HG02852 (cell line): ENCODE results near the gene SHC1.
A peak's percentile ranks its signal among the peaks of the same experiment; 100 is the strongest.

Experiments
- ATAC-seq: cut with Tn5 transposase; IDR thresholded peaks from one replicate; pipeline ENCODE4 v1.9.1; 2021; ENCODE audit warnings: mild to moderate bottlenecking, moderate library complexity; ENCODE audit not compliant: unreplicated experiment

Gene SHC1

DNA sequence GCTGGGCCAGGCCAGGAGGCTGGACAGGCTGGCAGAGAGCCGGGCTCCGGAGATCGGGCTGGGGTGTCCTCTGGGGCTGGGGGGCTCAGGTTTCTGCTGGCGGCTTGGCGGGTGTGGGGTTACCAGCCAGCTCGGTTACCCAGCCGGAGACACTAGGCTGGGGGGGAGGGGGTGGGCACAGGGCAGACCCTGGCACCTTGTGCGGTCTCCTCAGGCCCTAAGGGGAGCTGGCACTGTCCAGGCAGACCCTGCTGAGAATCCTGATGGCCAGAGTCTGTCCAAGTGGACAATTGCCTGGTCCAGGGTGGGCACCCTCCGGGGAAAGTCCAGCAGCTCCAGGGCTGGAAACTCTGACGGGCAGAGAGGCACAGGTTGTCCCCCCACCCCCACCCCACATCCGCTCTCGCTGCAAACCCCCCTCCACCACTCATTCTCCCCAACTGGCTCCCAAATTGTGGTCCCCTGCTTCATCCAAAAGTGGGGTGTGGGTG lies 38.7 kb upstream of the SHC1 start:
- ATAC-seq = no peak

DNA sequence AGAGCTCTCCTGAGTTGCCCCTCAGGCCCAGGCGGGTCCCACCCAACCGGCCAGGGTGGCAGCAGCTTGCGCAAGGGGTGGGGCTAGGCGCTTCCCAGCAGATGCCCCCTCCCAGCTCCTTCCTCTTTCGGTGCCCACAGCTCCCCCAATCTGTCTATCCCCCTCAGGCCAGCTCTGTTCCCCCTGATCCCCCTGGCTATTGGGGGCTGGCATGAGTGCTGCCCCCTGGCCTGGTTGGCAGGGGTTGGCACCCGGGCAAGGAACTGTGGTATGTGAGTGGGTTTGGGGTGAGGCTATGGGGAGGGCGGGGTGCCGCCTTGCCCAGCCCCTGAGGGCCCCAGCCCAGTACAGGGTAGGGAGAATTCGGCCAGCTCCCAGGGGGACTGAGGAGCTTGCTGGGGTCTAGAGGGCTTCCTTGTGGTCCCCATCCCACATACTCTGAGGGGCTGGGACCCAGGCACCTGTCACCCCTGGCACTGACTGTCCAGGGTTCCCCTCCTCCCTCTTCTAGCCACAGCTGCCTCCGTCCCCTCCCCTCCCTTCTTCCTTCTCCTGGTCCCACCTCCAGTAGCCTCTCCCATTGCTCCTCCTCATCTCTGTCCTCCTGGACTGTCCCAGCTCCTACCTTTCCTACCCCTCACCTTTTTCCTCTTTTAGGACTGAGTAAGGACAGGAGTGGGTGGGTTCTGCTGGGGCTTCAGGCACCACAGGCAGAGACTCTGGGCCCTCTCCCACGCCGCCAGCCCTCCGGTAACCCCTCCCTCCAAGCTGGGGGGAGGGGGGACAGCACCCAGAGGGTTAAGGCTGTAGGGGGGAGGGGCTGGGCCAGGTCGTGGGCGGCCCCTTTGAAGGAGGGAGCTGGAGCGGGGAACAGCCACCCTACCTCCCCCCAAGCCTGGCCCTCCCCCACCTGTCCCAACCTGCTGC lies 37.7 kb upstream of the SHC1 start:
- no peak for ATAC-seq

DNA sequence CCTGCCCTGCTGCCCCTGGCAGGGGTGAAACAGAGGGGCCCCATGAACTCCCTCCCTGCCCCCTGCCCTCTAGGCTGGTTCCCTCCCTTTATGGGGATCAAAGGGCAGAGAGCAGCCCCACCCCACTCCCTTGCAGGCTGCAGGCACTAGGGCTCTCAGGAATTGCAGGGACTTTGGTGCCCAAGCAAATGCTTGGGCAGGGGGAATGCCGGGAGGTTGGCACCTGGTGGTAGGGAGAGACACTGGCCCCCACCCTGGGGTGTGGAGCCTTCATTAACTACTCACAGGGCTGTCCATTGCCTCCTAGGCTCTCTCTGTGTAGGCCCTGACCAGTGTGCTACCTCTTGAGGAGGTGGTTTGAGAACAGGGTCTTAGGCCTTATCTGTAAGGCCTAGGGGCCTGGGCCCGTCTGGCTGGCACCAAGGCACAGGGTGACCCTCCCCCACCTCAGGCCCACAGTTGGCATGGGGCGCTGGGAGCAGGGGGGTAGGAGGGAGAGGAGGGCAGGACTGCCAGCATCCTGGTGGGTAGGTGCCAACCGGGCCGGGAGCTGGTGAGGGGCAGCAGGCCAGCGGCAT lies 36.8 kb upstream of the SHC1 start:
- no peak for ATAC-seq

- no peak for ATAC-seq
These were observed 36.1 kb upstream of the SHC1 start for GRCh38 chr1:155006601-155007101.

- no peak for ATAC-seq
These were observed 34.8 kb upstream of the SHC1 start for GRCh38 chr1:155005076-155006011.

GRCh38 chr1:155004352-155005075 lies 34.0 kb upstream of the SHC1 start:
- no peak for ATAC-seq

DNA sequence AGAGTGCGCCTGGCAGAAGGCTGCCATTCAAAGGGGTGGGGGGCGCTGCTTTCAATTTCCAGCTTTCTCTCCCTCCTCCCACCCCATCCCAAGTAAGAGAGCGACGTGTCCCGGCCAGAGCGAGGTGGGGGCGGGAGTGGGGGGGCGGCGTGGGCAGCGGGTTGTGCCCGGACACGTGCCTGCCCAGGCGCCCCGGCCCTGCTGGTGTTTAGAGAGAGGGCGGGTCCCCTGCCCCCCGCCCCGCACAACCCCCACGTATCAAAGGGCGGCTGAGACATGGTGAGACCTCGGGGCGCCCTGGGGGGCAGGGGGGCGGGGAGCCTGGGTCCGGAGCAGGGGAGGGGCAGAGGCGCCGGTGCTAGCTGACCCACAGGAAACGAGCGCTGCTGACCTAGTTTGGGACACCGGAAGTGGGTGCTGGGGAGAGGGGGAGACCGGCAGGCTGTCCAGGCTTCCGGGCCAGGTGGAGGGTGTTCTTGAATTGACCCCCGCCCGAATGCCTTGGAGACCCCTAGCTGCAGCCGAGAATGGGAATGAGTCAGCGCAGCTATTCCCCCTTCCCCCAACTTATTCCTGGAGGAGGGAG lies 33.3 kb upstream of the SHC1 start:
- ATAC-seq = no peak

DNA sequence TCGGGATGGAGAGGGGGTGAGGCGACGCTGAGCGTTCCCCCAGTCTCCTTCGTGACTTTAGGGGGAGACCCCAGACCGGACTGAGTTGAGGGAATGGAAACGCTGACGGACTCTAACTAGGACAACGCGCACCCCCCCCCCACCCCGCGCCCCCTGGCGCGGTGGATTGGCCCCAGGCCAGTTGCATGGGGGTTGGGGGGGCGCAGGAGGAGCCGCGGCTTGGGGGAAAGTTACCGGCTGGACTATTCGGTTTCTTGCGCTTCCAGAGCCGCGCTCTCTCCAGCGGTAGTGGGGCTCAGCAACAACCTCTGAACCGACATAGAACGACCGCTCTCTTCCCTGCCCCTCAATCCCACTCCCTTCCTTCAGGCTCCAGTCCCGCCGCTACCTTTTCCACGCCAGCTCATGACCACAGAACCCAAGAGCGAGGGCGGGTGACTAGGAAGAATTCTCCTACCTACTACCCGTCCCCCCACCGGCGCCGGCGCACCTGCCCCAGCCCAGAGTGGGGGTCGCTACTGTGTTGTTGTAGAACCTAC lies 32.7 kb upstream of the SHC1 start:
- no peak for ATAC-seq

DNA sequence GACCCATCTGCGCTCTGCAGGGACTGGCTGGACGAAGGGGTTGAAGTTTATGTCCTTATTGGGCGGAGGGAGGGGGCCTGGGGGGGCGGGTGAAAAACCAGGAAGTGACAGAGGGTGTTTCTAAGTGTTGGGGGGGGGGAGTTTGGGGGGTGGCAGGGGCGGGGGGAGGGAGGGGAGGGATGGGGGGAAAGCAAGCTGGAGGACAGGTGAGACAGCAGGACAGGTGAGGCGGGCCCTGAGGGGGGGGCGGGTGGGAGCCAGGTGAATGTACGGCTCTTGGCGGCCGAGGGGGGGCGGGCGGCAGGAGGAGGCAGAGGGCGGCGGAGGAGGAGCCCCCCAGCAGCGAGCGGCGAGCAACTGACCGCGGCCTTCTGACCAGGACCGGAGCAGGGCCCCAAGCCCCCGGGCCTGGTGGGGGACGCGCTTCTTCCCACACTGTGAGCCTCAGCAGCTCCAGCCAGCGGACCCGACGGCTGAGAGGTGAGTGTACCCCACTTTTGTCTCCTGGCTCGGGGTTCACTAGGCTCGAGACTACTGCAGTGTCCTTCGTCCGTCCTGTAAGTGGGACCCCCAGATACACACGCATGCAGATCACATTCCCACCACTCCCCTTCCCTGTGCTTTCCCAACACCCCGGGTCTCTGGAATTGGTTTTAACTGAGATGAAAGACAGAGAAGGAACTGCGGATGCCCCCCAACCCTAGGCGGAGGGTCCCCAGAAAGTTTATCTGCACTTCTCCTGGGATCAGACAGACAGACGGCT lies 32.1 kb upstream of the SHC1 start, which contains the start of gene ZBTB7B:
Gene ZBTB7B (plus strand): TSS at position 339 of the 763 bp plus-strand sequence. CDS start 11,859 bp downstream, outside the sequence.
- ATAC-seq = no peak

GRCh38 chr1:155001675-155002463 lies 31.3 kb upstream of the SHC1 start:
- ATAC-seq = peak; percentile 46

DNA sequence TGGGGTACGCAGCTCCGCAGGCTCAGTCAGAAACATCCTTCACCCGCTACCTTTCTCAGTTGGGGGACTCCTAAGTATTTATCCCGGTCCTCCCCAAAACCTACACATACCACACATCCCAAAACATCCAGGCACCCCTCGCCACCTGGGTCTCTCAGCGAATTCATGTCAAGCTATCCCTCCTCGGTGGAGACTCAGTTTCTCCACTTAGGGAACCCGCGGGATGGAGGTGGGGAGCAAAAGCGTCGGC lies 30.8 kb upstream of the SHC1 start:
- ATAC-seq = no peak

GRCh38 chr1:155000726-155001424 lies 30.3 kb upstream of the SHC1 start:
- peak; percentile 43 for ATAC-seq

GRCh38 chr1:155000411-155000725 lies 29.8 kb upstream of the SHC1 start:
- ATAC-seq = no peak

DNA sequence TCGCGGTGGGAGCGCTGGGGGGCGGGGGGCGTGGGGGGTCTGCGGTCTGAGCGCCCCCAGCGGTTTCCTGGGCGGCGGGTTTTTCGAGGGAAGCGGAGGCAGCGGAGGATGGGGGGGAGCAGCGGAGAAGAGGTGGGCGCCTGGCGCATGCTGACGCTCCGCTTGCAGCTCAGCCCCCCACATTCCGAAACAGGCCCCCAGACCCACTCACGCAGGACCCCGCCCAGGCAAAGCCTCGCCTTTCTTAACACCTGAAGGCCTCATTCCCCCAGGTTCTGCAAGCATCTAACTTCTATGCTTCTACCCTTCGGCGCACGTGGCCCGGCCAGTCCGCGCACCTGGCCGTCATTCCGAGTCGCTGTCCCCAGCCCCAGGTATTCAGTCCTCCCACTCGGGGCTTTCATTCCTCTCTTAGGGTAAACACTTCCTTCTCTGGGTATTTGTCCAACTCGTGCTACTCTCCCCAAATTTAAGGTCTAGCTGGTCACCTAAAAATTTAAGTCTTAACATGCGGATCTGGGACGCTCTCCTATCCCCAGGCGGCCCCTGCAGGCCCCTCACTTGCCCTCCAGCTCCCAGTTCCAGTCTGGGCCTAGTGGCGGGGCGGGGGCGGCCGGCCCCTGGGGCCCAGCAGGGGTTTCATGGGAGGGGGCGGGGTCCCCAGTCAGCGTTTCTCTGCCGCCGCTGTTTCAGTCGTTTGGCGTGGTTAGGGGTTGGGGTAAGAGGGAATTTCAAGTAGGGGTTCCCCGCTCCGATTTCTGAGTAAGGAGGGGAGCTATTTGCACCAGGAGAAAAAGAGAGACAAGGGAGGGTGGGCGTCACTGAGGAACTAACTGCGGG lies 29.2 kb upstream of the SHC1 start:
- no peak for ATAC-seq

- no peak for ATAC-seq
These were observed 28.4 kb upstream of the SHC1 start for GRCh38 chr1:154998818-154999570.

GRCh38 chr1:154998201-154998780 lies 27.7 kb upstream of the SHC1 start:
- no peak for ATAC-seq
